ENCODE measurements around the gene PPT1. TPM values are rescaled to one million over a fixed set of nuclear protein-coding genes. Genes with fewer than 3 reads are reported as not detected.

Gene PPT1
- total and polyA plus RNA-seq, 2 of the 8 experiments (the other 6 are each of a cell fraction or from before 2014, with no cell fraction given), result 77.1 to 150 TPM

- TF ChIP-seq NRF1 (IDR thresholded peaks at IDR 0.05; ENCODE audit: low read depth, low read length) (no peak), ASH2L (IDR thresholded peaks at IDR 0.05; ENCODE audit: low read length) (peak; percentile 69), SP1 (IDR thresholded peaks at IDR 0.05; ENCODE audit: low read depth, low read length) (no peak), TBP (IDR thresholded peaks at IDR 0.05; ENCODE audit: low read depth, low read length) (peak; percentile 79), SAP30 (IDR thresholded peaks at IDR 0.05; ENCODE audit: insufficient read depth, insufficient replicate concordance, low read length) (peak; percentile 57), CEBPB (IDR thresholded peaks at IDR 0.05; ENCODE audit: low read depth, low read length) (no peak), CHD1 (IDR thresholded peaks at IDR 0.05; ENCODE audit: low read depth, low read length) (no peak), KDM1A (IDR thresholded peaks at IDR 0.05; ENCODE audit: borderline replicate concordance, low read length) (no peak), SRF (IDR thresholded peaks at IDR 0.05; ENCODE audit: low read depth, low read length) (no peak), CREB1 (IDR thresholded peaks at IDR 0.05) (peak; percentile 30; the same call in 1 of the 2 replicates)
- TF ChIP-seq, protein P1, sequence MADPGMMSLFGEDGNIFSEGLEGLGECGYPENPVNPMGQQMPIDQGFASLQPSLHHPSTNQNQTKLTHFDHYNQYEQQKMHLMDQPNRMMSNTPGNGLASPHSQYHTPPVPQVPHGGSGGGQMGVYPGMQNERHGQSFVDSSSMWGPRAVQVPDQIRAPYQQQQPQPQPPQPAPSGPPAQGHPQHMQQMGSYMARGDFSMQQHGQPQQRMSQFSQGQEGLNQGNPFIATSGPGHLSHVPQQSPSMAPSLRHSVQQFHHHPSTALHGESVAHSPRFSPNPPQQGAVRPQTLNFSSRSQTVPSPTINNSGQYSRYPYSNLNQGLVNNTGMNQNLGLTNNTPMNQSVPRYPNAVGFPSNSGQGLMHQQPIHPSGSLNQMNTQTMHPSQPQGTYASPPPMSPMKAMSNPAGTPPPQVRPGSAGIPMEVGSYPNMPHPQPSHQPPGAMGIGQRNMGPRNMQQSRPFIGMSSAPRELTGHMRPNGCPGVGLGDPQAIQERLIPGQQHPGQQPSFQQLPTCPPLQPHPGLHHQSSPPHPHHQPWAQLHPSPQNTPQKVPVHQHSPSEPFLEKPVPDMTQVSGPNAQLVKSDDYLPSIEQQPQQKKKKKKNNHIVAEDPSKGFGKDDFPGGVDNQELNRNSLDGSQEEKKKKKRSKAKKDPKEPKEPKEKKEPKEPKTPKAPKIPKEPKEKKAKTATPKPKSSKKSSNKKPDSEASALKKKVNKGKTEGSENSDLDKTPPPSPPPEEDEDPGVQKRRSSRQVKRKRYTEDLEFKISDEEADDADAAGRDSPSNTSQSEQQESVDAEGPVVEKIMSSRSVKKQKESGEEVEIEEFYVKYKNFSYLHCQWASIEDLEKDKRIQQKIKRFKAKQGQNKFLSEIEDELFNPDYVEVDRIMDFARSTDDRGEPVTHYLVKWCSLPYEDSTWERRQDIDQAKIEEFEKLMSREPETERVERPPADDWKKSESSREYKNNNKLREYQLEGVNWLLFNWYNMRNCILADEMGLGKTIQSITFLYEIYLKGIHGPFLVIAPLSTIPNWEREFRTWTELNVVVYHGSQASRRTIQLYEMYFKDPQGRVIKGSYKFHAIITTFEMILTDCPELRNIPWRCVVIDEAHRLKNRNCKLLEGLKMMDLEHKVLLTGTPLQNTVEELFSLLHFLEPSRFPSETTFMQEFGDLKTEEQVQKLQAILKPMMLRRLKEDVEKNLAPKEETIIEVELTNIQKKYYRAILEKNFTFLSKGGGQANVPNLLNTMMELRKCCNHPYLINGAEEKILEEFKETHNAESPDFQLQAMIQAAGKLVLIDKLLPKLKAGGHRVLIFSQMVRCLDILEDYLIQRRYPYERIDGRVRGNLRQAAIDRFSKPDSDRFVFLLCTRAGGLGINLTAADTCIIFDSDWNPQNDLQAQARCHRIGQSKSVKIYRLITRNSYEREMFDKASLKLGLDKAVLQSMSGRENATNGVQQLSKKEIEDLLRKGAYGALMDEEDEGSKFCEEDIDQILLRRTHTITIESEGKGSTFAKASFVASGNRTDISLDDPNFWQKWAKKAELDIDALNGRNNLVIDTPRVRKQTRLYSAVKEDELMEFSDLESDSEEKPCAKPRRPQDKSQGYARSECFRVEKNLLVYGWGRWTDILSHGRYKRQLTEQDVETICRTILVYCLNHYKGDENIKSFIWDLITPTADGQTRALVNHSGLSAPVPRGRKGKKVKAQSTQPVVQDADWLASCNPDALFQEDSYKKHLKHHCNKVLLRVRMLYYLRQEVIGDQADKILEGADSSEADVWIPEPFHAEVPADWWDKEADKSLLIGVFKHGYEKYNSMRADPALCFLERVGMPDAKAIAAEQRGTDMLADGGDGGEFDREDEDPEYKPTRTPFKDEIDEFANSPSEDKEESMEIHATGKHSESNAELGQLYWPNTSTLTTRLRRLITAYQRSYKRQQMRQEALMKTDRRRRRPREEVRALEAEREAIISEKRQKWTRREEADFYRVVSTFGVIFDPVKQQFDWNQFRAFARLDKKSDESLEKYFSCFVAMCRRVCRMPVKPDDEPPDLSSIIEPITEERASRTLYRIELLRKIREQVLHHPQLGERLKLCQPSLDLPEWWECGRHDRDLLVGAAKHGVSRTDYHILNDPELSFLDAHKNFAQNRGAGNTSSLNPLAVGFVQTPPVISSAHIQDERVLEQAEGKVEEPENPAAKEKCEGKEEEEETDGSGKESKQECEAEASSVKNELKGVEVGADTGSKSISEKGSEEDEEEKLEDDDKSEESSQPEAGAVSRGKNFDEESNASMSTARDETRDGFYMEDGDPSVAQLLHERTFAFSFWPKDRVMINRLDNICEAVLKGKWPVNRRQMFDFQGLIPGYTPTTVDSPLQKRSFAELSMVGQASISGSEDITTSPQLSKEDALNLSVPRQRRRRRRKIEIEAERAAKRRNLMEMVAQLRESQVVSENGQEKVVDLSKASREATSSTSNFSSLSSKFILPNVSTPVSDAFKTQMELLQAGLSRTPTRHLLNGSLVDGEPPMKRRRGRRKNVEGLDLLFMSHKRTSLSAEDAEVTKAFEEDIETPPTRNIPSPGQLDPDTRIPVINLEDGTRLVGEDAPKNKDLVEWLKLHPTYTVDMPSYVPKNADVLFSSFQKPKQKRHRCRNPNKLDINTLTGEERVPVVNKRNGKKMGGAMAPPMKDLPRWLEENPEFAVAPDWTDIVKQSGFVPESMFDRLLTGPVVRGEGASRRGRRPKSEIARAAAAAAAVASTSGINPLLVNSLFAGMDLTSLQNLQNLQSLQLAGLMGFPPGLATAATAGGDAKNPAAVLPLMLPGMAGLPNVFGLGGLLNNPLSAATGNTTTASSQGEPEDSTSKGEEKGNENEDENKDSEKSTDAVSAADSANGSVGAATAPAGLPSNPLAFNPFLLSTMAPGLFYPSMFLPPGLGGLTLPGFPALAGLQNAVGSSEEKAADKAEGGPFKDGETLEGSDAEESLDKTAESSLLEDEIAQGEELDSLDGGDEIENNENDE (IDR thresholded peaks at IDR 0.05; ENCODE audit: insufficient replicate concordance, low read length), result no peak
These were observed at the start of gene PPT1 (continued) for GRCh38 chr1:40096977-40097782.

Measured in H1 (cell line).